T-helper 1 cell (primary cell): Measurements from ENCODE around the gene NR2C1.
"Not testable (repeated sequence)": the region's sequence is repeated elsewhere in the genome, so short reads cannot be mapped to it uniquely, and the experiment has no call there.

ENCODE experiments used
- DNase-seq, 5 donors: peaks; one replicate each; pipeline ENCODE4 v3.0.0-alpha.2; 2012 to 2020

The NR2C1 gene

GRCh38 chr12:95002754-95003153 lies 70.7 kb downstream of the NR2C1 start:
- DNase-seq, result no peak

DNA sequence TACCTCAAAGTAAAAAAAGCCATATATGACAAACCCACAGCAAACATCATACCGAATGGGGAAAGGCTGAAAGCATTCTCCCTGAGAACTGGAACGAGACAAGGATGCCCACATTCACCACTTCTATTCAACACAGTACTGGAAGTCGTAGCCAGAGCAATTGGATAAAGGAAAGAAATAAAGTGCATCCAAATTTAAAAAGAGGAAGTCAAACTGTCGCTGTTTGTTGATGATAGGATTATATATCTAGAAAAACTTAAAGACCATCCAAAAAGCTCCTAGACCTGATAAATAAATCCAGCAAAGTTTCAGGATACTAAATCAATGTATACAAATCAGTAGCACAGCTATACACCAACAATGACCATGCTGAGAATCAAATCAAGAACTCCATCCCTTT lies 75.1 kb downstream of the NR2C1 start:
- DNase-seq, result no peak

GRCh38 chr12:94997726-94998125 lies 75.7 kb downstream of the NR2C1 start:
- DNase-seq, result no peak

- no peak for DNase-seq
These were observed 76.4 kb downstream of the NR2C1 start for GRCh38 chr12:94997061-94997460.

- DNase-seq, result no peak
These were observed 79.1 kb downstream of the NR2C1 start for GRCh38 chr12:94994312-94994711.

- not testable (repeated sequence) for DNase-seq
These were observed 79.6 kb downstream of the NR2C1 start for GRCh38 chr12:94993855-94994254.

- DNase-seq, result no peak
These were observed 83.2 kb downstream of the NR2C1 start for GRCh38 chr12:94990222-94990621.

- peak in 1 of 5 donors; percentile 16 for DNase-seq
These were observed 84.9 kb downstream of the NR2C1 start for GRCh38 chr12:94988471-94988870.

GRCh38 chr12:94987801-94988200 lies 85.6 kb downstream of the NR2C1 start:
- peak in 1 of 5 donors; percentile 21 for DNase-seq

DNA sequence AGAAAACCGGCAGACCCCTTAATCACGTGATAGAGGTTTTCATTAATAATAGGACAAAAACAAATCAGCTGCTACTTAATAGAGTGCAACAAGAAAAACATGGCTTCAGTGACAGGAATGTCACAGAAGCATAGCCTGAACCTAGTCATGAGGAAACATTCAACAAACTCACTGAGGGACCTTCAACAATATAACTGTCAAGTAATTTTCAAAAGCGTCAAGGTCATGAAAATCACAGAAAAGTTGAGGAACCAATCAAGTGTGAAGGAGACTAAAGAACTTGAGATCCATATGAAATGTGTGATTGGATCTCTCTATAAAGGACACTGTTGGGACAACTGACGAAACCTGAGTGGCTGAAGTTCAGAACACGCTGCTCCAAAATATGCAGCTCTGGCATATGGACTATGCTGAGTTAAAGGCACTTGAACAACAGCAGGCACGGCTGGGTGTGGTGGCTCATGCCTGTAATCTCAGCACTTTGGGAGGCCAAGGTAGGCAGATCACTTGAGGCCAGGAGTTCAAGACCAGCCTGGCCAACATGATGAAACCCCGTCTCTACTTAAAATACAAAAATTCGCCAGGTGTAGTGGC lies 86.2 kb downstream of the NR2C1 start:
- DNase-seq, result no peak

DNA sequence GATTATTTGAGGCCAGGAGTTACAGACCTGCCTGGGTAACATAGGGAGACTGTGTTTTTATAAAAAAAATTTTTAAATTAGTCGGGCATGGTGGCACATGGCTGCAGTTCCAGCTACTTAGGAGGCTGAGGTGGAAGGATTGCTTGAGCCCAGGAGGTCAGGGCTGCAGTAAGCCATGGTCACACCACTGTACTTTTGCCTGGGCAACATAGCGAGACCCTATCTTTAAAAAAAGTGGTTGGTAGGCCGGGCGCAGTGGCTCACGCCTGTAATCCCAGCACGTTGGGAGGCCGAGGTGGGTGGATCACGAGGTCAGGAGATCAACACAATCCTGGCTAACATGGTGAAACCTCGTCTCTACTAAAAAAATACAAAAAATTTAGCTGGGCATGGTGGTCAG lies 88.3 kb downstream of the NR2C1 start:
- not testable (repeated sequence) for DNase-seq

DNA sequence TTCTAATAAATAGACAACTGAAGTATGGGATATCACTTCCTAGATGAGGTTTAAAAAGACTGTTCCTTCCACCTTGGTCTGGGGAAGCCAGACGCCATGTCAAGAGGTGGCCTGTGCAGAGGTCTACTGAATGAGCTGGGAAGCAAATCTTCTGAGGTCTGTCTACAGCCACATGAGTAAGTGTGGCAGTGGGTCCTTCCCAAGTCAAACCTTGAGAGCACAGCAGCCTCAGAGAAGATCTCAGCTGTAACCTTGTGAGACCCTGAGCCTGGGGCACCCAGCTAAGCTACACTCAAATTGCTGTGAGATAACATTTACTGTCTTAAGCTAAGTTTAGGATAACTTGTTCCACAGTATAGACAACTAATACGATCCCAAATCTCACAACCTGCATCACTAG lies 90.1 kb downstream of the NR2C1 start:
- no peak for DNase-seq

- no peak for DNase-seq
These were observed 91.0 kb downstream of the NR2C1 start for GRCh38 chr12:94982456-94982855.

DNA sequence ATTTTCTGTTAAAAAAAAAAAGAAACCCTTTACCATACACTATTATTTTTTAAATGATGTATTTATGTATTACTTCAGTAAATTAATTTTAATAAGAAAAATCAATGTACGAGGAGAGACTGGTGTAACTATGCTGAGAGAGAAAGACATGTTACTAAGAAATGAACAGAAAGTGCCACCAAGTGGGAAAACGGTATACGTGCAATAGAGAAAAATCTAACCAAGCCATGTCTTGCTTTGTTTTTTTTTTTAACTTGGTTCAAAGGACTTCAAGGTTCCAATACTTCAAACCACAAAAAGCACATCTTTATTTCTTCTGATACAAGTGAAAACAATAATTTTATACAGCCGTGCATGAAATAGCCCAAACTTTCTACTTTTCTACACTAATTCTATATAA lies 92.8 kb downstream of the NR2C1 start:
- DNase-seq, result no peak

DNA sequence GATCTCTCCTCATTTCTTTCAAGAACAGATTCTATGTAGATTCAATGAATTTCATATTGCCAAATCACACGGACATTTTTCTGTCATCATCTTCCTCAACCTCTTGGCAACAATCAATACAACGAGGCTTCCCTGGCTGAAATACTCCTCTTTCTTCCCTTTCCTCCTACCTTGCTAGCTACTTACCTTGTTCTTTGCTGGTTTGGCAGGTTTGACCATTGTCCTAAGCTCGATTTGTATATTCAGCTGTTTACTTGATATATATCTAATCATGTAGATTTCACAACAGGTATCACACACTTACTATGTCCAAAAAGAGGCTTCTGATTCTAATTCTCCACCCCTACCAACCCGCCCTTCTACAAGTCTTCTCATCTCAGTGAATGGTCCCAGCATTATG lies 93.5 kb downstream of the NR2C1 start:
- DNase-seq, result no peak

- DNase-seq, result no peak
These were observed 95.5 kb downstream of the NR2C1 start for GRCh38 chr12:94977766-94978468.

DNA sequence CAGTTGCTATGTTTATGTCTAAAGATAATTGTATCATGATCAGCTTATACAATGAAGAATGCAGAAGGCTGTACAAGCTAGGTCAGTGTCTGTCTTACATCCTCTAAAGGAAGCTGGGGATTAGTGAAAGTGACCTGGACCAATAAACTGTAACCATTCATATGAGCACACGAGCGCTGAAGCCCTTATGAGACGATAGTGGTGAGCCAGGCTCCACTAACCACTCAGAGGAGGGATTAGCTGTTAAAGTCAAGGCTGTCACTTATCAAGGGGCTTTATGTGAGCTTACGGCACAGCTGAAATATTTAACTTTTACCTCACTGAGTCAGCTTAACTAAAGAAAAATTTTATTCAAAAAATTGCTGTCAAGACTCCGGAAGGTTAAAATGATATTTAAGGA lies 100.2 kb downstream of the NR2C1 start:
- DNase-seq, result no peak

DNA sequence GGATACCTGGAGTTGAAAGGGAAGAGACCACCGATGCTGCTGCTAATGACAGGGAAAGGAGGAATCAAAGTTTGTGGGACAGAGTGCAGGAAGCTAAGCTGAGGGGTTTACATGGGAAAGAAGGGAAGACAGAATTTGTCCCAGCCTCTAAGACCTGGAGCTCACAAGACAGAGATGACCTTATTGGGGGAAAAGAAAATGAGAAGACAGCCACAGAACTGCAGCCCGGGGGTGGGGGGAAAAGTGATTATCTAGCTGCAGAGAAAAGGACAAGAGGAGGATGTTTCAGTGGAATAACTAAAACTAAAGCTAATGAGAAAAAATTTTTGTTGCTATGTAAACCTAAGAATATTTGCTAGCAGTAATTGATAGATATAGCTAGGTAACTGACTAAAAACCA lies 100.6 kb downstream of the NR2C1 start:
- DNase-seq, result no peak

DNA sequence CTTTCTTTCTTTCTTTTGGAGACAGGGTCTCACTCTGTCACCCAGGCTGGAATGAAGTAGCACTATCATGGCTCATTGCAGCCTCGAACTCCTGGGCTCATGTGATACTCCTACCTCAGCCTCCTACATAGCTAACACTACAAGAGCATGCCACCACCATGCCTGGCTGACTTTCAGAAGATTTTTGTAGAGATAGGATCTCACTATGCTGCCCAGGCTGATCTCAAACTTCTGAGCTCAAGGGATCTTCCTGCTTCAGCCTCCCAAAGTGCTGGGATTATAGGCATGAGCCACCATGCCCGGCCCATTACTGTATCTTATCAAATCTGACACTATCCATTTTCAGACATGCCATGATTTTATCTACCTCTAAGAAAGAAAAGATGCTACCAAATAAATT lies 101.5 kb downstream of the NR2C1 start:
- DNase-seq, result no peak

DNA sequence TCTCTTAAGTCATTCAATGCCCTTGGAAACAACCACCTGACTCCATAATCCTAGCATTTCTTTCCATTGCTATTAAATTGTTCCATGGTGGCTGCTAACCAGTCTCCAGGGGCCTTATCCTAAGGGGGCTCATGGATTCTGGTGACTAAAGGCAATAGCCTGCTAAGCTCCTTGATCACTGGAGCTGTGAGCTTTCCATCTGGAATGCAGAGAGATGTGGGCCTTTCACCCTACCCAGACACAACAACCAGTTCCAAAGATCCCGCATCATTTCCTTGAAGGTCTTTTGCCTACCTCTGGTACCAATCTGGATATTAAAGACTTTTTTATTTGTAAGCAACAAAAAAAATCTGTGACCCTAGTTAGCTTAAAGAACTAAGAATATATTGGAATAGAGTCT lies 102.9 kb downstream of the NR2C1 start:
- DNase-seq, result no peak
